Effector memory CD4-positive, alpha-beta T cell (primary cell): ENCODE measurements around the gene DNAJC5.
"Not testable (repeated sequence)": the region's sequence is repeated elsewhere in the genome, so short reads cannot be mapped to it uniquely, and the experiment has no call there.

Source experiments
- DNase-seq, 3 donors: peaks; one replicate each; pipeline ENCODE4 v3.0.0-alpha.2; 2020
- H3K27ac ChIP-seq: 2 replicates; pipeline ENCODE4 v1.7.0; 2013; ENCODE audit warnings: mild to moderate bottlenecking, low read length, moderate library complexity; ENCODE audit not compliant: insufficient read depth, poor library complexity, severe bottlenecking
- H3K27me3 ChIP-seq: replicated peaks from 2 replicates; pipeline ENCODE4 v1.7.0; 2013; ENCODE audit warnings: mild to moderate bottlenecking, low read length; ENCODE audit not compliant: insufficient read depth, control insufficient read depth, poor library complexity, severe bottlenecking
- H3K36me3 ChIP-seq: 2 replicates; pipeline ENCODE4 v1.7.0; 2013; ENCODE audit warnings: mild to moderate bottlenecking, low read length, moderate library complexity; ENCODE audit not compliant: control insufficient read depth, insufficient read depth
- H3K4me1 ChIP-seq: 2 replicates; pipeline ENCODE4 v1.7.0; 2013; ENCODE audit warnings: low read length, mild to moderate bottlenecking; ENCODE audit not compliant: control insufficient read depth, insufficient read depth, poor library complexity, severe bottlenecking
- H3K4me3 ChIP-seq: 2 replicates; pipeline ENCODE4 v1.7.0; 2013; ENCODE audit warnings: low read length, low read depth, mild to moderate bottlenecking; ENCODE audit not compliant: insufficient read depth, poor library complexity, severe bottlenecking
- H3K9me3 ChIP-seq: 2 replicates; pipeline ENCODE4 v1.7.0; 2013; ENCODE audit warnings: mild to moderate bottlenecking, low read length, moderate library complexity; ENCODE audit not compliant: control insufficient read depth

The DNAJC5 gene

DNA sequence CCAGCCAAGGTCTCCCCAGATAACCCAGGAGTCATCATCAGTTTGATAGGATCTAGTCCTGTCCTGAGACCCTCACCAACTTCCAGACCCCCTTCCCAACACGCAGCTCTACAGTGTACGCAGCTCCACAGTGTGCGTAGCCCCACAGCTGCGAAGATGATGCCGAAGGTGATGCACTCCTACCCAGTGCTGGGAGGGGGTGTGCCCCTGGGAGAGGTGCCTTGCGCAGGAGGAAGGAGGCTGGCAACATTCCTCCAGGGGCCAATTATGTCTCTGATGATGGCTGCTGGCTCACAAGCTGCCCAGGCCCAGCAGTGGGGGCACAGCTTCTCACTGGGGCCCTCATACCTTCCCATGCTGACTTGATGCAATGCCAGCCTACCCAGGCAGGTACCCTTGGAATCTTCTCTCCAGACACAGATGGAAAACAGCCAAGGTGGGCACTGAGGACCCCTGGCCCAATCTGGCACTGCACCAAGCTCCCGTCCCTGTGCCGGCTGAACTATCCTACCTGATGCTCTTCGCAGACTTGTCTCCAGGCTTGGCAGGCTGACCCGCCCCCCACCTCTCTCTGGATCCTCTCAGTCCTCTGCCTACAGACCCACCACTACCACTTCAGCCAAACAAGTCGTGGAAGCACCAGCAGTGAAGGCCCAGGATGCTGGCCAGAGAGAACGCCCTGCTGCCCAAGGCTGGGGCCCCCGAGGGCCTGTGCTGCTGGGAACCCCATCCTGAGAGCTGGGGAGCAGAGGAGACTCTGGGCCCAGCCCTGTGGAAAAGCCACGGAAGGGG lies 73.4 kb downstream of the DNAJC5 start:
- no peak for DNase-seq
- Histone ChIP-seq H3K9me3 (no peaks in the 10 kb centered on the region), H3K4me3 (peak overlapping the region; percentile 49), H3K27me3 (no peaks in the 10 kb centered on the region), H3K27ac (peak overlapping the region; percentile 74), H3K4me1 (peaks cover 9% of the 10 kb centered on the region), H3K36me3 (peaks cover 7% of the 10 kb centered on the region)

DNA sequence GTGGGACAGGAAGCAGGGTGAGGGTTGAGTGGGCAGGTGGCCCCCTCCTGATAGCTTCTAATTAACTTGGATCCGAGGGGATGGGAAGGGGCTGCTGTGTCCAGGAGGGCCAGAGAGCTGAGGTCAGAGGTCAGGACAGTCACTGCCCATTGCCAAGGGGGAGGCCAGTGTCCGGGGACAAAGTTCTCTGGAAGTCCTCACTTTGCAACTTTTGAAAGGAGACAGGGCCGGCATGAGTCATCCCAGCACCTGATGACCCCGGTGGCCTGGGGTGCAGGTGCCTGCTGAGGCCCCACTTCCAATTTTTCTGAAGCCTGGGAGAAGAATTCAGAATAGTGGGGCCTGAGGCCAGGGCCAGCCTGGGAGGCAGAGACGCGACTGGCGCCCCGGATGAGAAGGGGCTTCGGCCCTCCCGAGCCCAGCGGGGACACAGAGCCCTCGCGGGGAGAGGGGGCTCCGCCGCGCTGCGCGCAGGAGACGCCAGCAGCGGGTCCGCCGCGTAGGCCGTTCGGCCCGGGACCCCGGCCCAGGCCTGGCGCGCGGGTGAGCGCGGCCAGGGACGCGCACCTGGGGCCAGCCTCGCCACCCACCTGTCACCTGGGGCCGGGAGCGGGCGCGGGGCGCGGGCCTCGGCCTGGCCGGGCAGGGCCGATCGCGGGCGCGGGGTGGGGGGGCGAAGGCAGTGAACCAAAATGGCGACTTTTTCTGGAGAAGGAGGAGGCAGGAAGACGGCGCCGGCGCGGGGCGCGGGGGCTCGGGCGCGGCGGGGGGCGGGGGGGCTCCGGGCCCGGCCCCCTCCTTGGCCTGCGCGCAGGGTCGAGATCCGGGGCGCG lies 74.2 kb downstream of the DNAJC5 start:
- H3K4me1 ChIP-seq: peaks cover 11% of the 10 kb centered on the region
- no peak for DNase-seq
- H3K36me3 ChIP-seq: no peaks in the 10 kb centered on the region
- no peaks in the 10 kb centered on the region for H3K27me3 ChIP-seq
- peak overlapping the region; percentile 74 for H3K27ac ChIP-seq
- no peaks in the 10 kb centered on the region for H3K9me3 ChIP-seq
- peak overlapping the region; percentile 49 for H3K4me3 ChIP-seq

DNA sequence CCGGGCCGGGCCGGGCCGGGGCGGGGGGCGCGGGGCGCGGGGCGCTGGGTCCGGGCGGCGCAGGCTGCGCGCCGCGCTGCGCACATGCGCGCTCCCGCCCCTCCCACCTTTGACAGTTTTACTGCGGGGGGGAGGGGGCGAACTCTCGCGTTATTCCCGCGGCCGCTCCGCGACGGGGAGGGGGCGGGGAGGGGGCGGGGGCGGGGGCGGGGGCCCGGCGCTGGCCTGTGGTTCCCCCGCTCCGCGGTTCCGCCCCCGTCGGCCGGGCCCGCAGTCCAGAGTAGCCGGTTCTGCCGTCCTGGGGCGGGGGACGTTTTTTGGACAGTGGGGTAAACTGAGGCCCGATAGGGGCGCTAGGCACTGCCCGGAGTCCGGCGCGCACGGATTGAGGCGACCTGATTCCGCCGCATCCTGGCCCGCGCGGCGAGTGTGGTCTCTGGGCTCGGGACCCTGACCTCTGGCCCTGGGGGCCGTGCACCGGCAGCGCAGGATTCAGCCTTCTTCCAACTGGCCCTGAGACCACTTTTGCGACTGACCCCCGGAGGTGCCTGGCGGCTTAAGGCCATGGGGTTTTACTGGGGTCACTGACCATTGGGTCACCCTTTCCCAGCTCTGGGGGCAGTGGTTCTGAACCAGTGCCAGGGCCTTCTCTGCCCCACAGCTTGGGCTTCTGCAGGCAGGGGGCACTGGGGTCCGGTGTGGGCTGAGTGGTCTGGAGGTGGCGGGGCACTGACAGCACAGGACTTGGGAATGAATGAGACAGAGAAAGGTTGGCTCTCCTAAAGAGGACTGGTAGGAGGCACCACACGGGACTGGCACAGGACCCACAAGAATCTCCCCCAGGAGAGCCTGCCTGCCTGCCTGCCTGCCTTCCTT lies 75.2 kb downstream of the DNAJC5 start, which contains the start of gene ZNF512B:
ZNF512B (minus strand) TSS at position 93 of the 876 bp plus-strand sequence. CDS start 1,980 bp downstream, outside the sequence.
- H3K36me3 ChIP-seq: peaks cover 7% of the 10 kb centered on the region
- peaks cover 14% of the 10 kb centered on the region for H3K4me1 ChIP-seq
- H3K27me3 ChIP-seq: no peaks in the 10 kb centered on the region
- no peaks in the 10 kb centered on the region for H3K9me3 ChIP-seq
- peak within 1 kb of the TSS; percentile 49 for H3K4me3 ChIP-seq
- DNase-seq: peak in 1 of 3 donors; percentile 56
- H3K27ac ChIP-seq: peak within 1 kb of the TSS; percentile 74

GRCh38 chr20:63970714-63971431 lies 75.9 kb downstream of the DNAJC5 start:
- DNase-seq: no peak
- Histone ChIP-seq H3K27me3 (no peaks in the 10 kb centered on the region), H3K9me3 (no peaks in the 10 kb centered on the region), H3K4me3 (no peak overlapping the region), H3K27ac (no peak overlapping the region), H3K36me3 (peaks cover 12% of the 10 kb centered on the region), H3K4me1 (peaks cover 14% of the 10 kb centered on the region)

- H3K9me3 ChIP-seq, H3K4me3 ChIP-seq, DNase-seq, H3K27me3 ChIP-seq, H3K27ac ChIP-seq: not testable (repeated sequence)
- peaks cover 14% of the 10 kb centered on the region for H3K4me1 ChIP-seq
- H3K36me3 ChIP-seq: peaks cover 12% of the 10 kb centered on the region
These were observed 77.0 kb downstream of the DNAJC5 start for GRCh38 chr20:63971960-63972311.

DNA sequence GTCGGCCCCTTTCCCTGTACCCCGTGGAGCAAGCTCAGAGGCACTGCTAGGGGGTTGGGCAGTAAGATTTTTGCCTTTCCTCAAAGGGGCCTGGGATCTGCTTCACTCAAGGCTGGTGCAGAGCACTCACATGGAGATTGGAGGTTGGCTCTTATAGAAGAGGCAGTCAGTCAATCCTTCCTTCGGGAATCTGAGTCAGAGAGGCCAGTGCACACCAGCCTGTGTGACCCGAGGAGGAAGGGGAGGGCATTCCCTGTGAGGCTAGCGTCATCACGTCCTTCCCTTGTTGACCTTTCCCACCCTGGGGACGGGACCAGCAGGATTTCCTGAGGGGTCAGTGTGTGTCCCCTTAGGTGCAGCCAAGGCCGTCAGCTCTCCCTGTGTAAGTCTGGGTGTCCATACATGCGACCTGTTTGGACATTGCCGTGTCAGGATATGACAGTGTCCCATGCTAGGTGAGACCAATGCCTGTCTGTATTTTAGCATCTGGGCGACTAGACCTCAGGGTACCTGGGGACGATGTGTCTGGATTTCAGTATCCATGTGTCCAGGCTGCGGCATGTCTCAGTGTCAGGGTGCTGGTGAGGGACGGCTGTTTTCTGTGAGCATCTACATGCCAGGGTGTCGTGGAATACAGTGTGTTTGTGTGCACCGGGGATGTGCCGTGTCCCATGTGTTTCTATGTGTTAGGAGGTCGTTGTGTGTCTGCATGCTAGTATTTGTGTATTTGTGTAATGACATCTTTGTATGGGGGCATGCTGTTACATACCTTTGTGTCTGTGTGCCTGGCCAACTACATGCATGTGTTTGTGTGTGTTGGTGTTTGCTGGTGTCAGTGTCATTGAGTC lies 77.6 kb downstream of the DNAJC5 start:
- peaks cover 19% of the 10 kb centered on the region for H3K4me1 ChIP-seq
- H3K27ac ChIP-seq: no peak overlapping the region
- no peaks in the 10 kb centered on the region for H3K9me3 ChIP-seq
- peaks cover 12% of the 10 kb centered on the region for H3K36me3 ChIP-seq
- H3K4me3 ChIP-seq: no peak overlapping the region
- H3K27me3 ChIP-seq: no peaks in the 10 kb centered on the region
- no peak for DNase-seq

- H3K36me3 ChIP-seq: peaks cover 12% of the 10 kb centered on the region
- peaks cover 24% of the 10 kb centered on the region for H3K4me1 ChIP-seq
- no peak overlapping the region for H3K27ac ChIP-seq
- H3K4me3 ChIP-seq: no peak overlapping the region
- no peak for DNase-seq
- no peaks in the 10 kb centered on the region for H3K27me3 ChIP-seq
- H3K9me3 ChIP-seq: no peaks in the 10 kb centered on the region
These were observed 78.2 kb downstream of the DNAJC5 start for GRCh38 chr20:63973160-63973479.

DNA sequence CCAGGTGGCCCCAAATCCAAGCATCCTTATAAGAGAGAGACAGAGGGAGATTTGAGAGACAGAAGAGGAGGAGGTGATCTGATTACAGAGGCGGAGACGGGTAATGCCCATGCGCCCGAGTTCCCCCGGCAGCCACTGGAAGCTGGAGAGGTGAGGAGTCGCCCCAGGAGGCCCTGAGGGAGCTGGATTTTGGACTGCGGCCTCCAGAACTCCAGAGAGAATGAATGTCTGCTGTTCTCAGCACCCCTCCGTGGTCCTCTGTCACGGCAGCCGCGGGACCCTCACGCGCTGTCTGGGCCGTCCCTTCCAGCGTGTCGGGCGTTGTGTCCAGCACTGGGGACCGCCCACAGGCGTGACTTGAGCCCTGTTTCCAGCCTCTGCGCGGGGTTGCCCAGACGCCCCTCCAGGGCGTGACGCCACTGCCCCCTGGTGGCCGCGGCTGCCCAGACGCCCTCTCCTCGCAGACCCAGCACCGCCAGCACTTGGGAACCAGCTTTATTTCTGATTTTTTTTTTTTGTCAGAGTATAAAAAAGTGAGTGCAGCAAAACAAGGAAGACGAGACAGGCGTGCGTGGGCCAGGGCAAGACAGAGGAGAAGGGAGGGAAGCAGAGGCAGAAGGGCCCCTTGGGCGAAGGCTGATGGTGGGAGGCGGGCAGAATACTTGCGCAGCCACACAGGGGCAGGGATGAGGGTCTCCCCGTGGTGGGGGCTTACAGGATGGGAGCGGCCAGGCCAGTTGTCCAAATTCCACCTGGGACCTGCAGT lies 78.9 kb downstream of the DNAJC5 start:
- no peaks in the 10 kb centered on the region for H3K27me3 ChIP-seq
- H3K9me3 ChIP-seq: no peaks in the 10 kb centered on the region
- peaks cover 12% of the 10 kb centered on the region for H3K36me3 ChIP-seq
- no peak overlapping the region for H3K4me3 ChIP-seq
- H3K4me1 ChIP-seq: peaks cover 26% of the 10 kb centered on the region
- no peak overlapping the region for H3K27ac ChIP-seq
- DNase-seq: peak; percentile 54 to 63 (median 62)
